SK-N-SH (cell line): Measurements from ENCODE around the gene TULP1. TPM values are rescaled to one million over a fixed set of nuclear protein-coding genes. Genes with fewer than 3 reads are reported as not detected.
A peak's percentile ranks its signal among the peaks of the same experiment; 100 is the strongest.

Experiments
- CTCF ChIA-PET: fragments of 300-600, 350-600 bp; formaldehyde crosslinking; extraction: SDS; loops from one replicate; lab custom pipeline; 2021; lab: Yijun Ruan, JAX
- POLR2A ChIA-PET: fragments of 350-600 bp; sonication (Branson Sonifier 250); formaldehyde crosslinking; extraction: SDS; loops from one replicate; lab custom pipeline; 2020; ENCODE audit warnings: antibody characterized with exemption, inconsistent platforms; lab: Yijun Ruan, JAX
- DNase-seq: peaks from one replicate; pipeline ENCODE4 v3.0.0; 2012
- H2AFZ ChIP-seq: fragments of 200-600 bp; sonication (generic); 2 replicates; pipeline ENCODE4 v1.8.1; 2016; ENCODE audit warnings: antibody characterized with exemption, mild to moderate bottlenecking, low read depth
- H3F3A ChIP-seq: fragments of 200-600 bp; sonication (generic); replicated peaks from 2 replicates; pipeline ENCODE3; 2016; ENCODE audit warnings: antibody characterized with exemption, mild to moderate bottlenecking; ENCODE audit not compliant: insufficient read depth
- H3K27ac ChIP-seq, 2 experiments: fragments of 200-500 bp in 1 of 2; fragments of 200-600 bp in 1 of 2; sonication (Bioruptor generic) in 1 of 2; sonication (generic), shearing (Covaris generic) in 1 of 2; 2 replicates each; pipeline versions ENCODE4 v1.5.1 to v1.6.1; 2014 to 2016; ENCODE audit warnings: low read depth in 2 of 2, inconsistent platforms in 1 of 2, low read length in 1 of 2, mild to moderate bottlenecking in 1 of 2, mixed read lengths in 1 of 2
- H3K27me3 ChIP-seq: fragments of 200-600 bp; sonication (generic), shearing (Covaris generic); 2 replicates; pipeline ENCODE4 v1.6.1; 2016; ENCODE audit warnings: mixed run types; ENCODE audit not compliant: insufficient read depth
- H3K36me3 ChIP-seq, 2 experiments: fragments of 200-500 bp in 1 of 2; fragments of 200-600 bp in 1 of 2; sonication (Bioruptor generic) in 1 of 2; sonication (generic) in 1 of 2; replicated peaks in 1 of 2; 2 replicates each; pipeline versions ENCODE3 to v1.5.1; 2014 to 2016; ENCODE audit warnings: low read length in 1 of 2, mild to moderate bottlenecking in 1 of 2; ENCODE audit not compliant: insufficient read depth in 2 of 2, control insufficient read depth in 1 of 2
- H3K4me1 ChIP-seq, 2 experiments: fragments of 200-500 bp in 1 of 2; fragments of 200-600 bp in 1 of 2; sonication (Bioruptor generic) in 1 of 2; sonication (generic), shearing (Covaris generic) in 1 of 2; 2 replicates each; pipeline versions ENCODE4 v1.5.1 to v1.6.1; 2014 to 2016; ENCODE audit warnings: low read depth in 1 of 2, low read length in 1 of 2, mixed run types in 1 of 2; ENCODE audit not compliant: insufficient read depth in 2 of 2, control insufficient read depth in 1 of 2
- H3K4me2 ChIP-seq: fragments of 200-600 bp; sonication (generic), shearing (Covaris generic); 2 replicates; pipeline ENCODE4 v1.6.1; 2017; ENCODE audit warnings: mixed run types
- H3K4me3 ChIP-seq, 2 experiments: fragments of 200-500 bp in 1 of 2; fragments of 200-600 bp in 1 of 2; sonication (Bioruptor generic) in 1 of 2; sonication (generic), shearing (Covaris generic) in 1 of 2; 2 replicates each; pipeline versions ENCODE4 v1.5.1 to v1.8.1; 2014 to 2016; ENCODE audit warnings: low read depth in 2 of 2, inconsistent platforms in 1 of 2, low read length in 1 of 2, mild to moderate bottlenecking in 1 of 2, mixed read lengths in 1 of 2, moderate library complexity in 1 of 2
- H3K79me2 ChIP-seq: fragments of 200-600 bp; sonication (generic); 2 replicates; pipeline ENCODE4 v1.8.1; 2017; ENCODE audit warnings: mild to moderate bottlenecking; ENCODE audit not compliant: insufficient read depth
- H3K9ac ChIP-seq: fragments of 200-600 bp; sonication (generic); 2 replicates; pipeline ENCODE4 v1.6.1; 2017; ENCODE audit warnings: mixed run types
- H3K9me2 ChIP-seq: fragments of 200-600 bp; sonication (generic); 2 replicates; pipeline ENCODE4 v1.6.1; 2017; ENCODE audit warnings: mixed run types
- H3K9me3 ChIP-seq: fragments of 200-600 bp; sonication (generic); 2 replicates; pipeline ENCODE4 v1.6.1; 2017; ENCODE audit warnings: mixed run types, mild to moderate bottlenecking, moderate library complexity
- H4K20me1 ChIP-seq: fragments of 200-600 bp; sonication (generic); 2 replicates; pipeline ENCODE4 v1.6.1; 2017; ENCODE audit warnings: mild to moderate bottlenecking, mixed run types; ENCODE audit not compliant: insufficient read depth
- EP300 ChIP-seq, 2 experiments: IDR thresholded peaks; 2 replicates each; pipeline versions ENCODE4 v1.4.0 to v1.6.1; 2012; ENCODE audit warnings: borderline replicate concordance in 1 of 2, low read depth in 1 of 2, low read length in 1 of 2
- EZH2phosphoT487 ChIP-seq: fragments of 200-600 bp; sonication (generic); IDR thresholded peaks from 2 replicates; pipeline ENCODE4 v1.6.1; 2017; ENCODE audit warnings: low read depth, mixed run types, mild to moderate bottlenecking, antibody characterized with exemption, moderate library complexity, borderline replicate concordance
- FOSL2 ChIP-seq: IDR thresholded peaks from 2 replicates; pipeline ENCODE4 v1.4.0; 2012; ENCODE audit warnings: low read depth, mild to moderate bottlenecking, moderate library complexity, borderline replicate concordance
- GABPA ChIP-seq: IDR thresholded peaks from 2 replicates; pipeline ENCODE4 v1.4.0; 2012; ENCODE audit warnings: low read depth, mild to moderate bottlenecking
- JUND ChIP-seq: IDR thresholded peaks from 2 replicates; pipeline ENCODE4 v1.4.0; 2012
- MEF2A ChIP-seq: IDR thresholded peaks from 2 replicates; pipeline ENCODE4 v1.4.0; 2012; ENCODE audit warnings: low read depth, borderline replicate concordance
- NFIC ChIP-seq: IDR thresholded peaks from 2 replicates; pipeline ENCODE4 v1.4.0; 2012; ENCODE audit warnings: borderline replicate concordance
- NRF1 ChIP-seq: IDR thresholded peaks from 2 replicates; pipeline ENCODE4 v1.6.1; 2012; ENCODE audit warnings: low read depth, mild to moderate bottlenecking, low read length
- POLR2AphosphoS5 ChIP-seq: IDR thresholded peaks from 2 replicates; pipeline ENCODE4 v1.6.1; 2012; ENCODE audit warnings: low read depth, low read length
- SIN3A ChIP-seq: IDR thresholded peaks from 2 replicates; pipeline ENCODE4 v1.6.1; 2012; ENCODE audit warnings: low read depth, mild to moderate bottlenecking, low read length, moderate library complexity, borderline replicate concordance
- TCF12 ChIP-seq: IDR thresholded peaks from 2 replicates; pipeline ENCODE4 v1.4.0; 2012
- WGBS: methylation state at CpG from one replicate; pipeline ENCODE4 v1.1.6; 2017; ENCODE audit warnings: low lambda C conversion rate; 5-methylcytosine and 5-hydroxymethylcytosine counted together
- polyA plus RNA-seq, 3 experiments: library from polyadenylated mRNA; depleted of rRNA; stranded (reverse); fragments of >200 nt; gene quantifications; 2 replicates each; pipeline ENCODE4 v1.2.3, GENCODE V29; 2012
- TF ChIP-seq, protein P1 (sequence below): fragments of 200-600 bp; sonication (generic); IDR thresholded peaks from 2 replicates; pipeline ENCODE4 v1.6.1; 2017; ENCODE audit warnings: antibody characterized with exemption, mild to moderate bottlenecking, moderate library complexity
- TF ChIP-seq, protein P2 (sequence below): fragments of 150-350 bp; IDR thresholded peaks from 2 replicates; pipeline ENCODE4 v1.6.1; 2017; ENCODE audit warnings: antibody characterized with exemption, low read length, low read depth, borderline replicate concordance
- TF ChIP-seq, protein P3 (sequence below): fragments of 150-350 bp; IDR thresholded peaks from 2 replicates; pipeline ENCODE4 v1.6.1; 2016; ENCODE audit warnings: mild to moderate bottlenecking, low read depth, low read length

The TULP1 gene
- polyA plus RNA-seq, 1 of the 3 experiments (the other 2 are of a cell fraction): not detected

DNA sequence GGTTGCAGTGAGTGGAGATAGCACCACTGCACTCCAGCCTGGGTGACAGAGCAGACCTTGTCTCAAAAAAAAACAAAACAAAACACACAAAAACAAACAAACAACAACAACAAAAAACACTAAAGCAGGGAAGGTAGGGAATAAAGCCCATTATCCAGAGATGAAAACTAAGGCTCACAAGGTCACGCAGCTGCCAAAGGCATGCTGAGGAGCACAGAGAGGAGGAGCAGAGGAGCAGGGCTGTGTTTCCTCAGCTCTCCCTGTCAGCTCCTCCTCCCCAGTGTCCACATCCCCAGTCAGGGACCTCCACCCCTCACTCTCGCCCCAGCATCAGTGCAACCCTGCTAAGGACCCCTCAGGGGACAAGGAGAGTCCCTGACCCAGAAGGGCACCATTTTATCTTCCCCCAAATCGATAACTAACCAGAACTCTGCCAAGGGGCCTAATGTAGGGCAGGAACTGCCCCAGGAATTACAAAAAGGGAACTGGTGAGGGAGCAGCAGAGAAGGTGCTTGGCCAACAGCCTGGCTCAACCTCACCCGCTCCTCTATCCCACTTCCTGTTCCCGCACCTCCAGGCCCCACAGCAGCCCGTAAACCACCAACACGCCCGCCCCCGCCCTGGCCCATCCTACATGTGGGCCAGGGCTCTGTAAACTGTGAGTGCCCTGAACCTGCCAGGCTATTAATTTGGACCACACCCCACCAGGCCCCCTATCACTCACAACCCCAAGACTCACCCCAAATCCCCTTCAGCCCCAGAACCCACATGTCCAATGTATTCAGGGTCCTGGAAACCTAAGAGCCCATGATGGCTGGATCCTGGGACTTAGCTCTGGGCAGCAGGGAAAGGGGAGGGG is 24.8 kb downstream of the TULP1 start:
- H3K27me3 ChIP-seq: no peaks in the 10 kb centered on the region
- no peaks in the 10 kb centered on the region for H3K9me2 ChIP-seq
- no peaks in the 10 kb centered on the region for H3K36me3 ChIP-seq
- ChIA-PET POLR2A (interaction anchor here (0.5 to 1.1 kb wide), 2 partner anchors 9 to 14 kb away, joined by 3 read pairs; partner anchors contain the start of gene TEAD3), CTCF (interaction anchor here (1.2 kb wide), 2 partner anchors 21 to 144 kb away, joined by 3 read pairs; no protein-coding TSS in a partner anchor)
- peaks cover 19% of the 10 kb centered on the region; the same call in 1 of the 2 replicates for H3K79me2 ChIP-seq
- peak; percentile 74 for DNase-seq
- H3K4me2 ChIP-seq: no peak overlapping the region
- H3K4me3 ChIP-seq: no peak overlapping the region
- H4K20me1 ChIP-seq: peaks cover 10% of the 10 kb centered on the region; the same call in 1 of the 2 replicates
- no peaks in the 10 kb centered on the region for H3K9me3 ChIP-seq
- peak overlapping the region in 1 of 2 experiments; percentile 18; a peak in 1 of 4 replicates for H3K27ac ChIP-seq
- TF ChIP-seq JUND (no peak), EP300 (IDR thresholded peaks at IDR 0.05; ENCODE audit: borderline replicate concordance in 1 of 2, low read depth in 1 of 2, low read length in 1 of 2) (peak in 1 of 2 experiments; percentile 23; a peak in 1 of 4 replicates), POLR2AphosphoS5 (no peak), NFIC (no peak), MEF2A (no peak), FOSL2 (no peak)
- TF ChIP-seq, protein P1, sequence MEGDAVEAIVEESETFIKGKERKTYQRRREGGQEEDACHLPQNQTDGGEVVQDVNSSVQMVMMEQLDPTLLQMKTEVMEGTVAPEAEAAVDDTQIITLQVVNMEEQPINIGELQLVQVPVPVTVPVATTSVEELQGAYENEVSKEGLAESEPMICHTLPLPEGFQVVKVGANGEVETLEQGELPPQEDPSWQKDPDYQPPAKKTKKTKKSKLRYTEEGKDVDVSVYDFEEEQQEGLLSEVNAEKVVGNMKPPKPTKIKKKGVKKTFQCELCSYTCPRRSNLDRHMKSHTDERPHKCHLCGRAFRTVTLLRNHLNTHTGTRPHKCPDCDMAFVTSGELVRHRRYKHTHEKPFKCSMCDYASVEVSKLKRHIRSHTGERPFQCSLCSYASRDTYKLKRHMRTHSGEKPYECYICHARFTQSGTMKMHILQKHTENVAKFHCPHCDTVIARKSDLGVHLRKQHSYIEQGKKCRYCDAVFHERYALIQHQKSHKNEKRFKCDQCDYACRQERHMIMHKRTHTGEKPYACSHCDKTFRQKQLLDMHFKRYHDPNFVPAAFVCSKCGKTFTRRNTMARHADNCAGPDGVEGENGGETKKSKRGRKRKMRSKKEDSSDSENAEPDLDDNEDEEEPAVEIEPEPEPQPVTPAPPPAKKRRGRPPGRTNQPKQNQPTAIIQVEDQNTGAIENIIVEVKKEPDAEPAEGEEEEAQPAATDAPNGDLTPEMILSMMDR: no peak
- TF ChIP-seq, protein P2, sequence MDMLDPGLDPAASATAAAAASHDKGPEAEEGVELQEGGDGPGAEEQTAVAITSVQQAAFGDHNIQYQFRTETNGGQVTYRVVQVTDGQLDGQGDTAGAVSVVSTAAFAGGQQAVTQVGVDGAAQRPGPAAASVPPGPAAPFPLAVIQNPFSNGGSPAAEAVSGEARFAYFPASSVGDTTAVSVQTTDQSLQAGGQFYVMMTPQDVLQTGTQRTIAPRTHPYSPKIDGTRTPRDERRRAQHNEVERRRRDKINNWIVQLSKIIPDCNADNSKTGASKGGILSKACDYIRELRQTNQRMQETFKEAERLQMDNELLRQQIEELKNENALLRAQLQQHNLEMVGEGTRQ: no peak
- H3K9ac ChIP-seq: no peak overlapping the region
- 58% methylated on average over 9 of the region's 9 CpGs for WGBS
- H3F3A ChIP-seq: peaks cover 2% of the 10 kb centered on the region
- H3K4me1 ChIP-seq: peaks cover 31 to 35% of the 10 kb centered on the region in 2 experiments; a peak in 2 of 4 replicates
- H2AFZ ChIP-seq: no peak overlapping the region

DNA sequence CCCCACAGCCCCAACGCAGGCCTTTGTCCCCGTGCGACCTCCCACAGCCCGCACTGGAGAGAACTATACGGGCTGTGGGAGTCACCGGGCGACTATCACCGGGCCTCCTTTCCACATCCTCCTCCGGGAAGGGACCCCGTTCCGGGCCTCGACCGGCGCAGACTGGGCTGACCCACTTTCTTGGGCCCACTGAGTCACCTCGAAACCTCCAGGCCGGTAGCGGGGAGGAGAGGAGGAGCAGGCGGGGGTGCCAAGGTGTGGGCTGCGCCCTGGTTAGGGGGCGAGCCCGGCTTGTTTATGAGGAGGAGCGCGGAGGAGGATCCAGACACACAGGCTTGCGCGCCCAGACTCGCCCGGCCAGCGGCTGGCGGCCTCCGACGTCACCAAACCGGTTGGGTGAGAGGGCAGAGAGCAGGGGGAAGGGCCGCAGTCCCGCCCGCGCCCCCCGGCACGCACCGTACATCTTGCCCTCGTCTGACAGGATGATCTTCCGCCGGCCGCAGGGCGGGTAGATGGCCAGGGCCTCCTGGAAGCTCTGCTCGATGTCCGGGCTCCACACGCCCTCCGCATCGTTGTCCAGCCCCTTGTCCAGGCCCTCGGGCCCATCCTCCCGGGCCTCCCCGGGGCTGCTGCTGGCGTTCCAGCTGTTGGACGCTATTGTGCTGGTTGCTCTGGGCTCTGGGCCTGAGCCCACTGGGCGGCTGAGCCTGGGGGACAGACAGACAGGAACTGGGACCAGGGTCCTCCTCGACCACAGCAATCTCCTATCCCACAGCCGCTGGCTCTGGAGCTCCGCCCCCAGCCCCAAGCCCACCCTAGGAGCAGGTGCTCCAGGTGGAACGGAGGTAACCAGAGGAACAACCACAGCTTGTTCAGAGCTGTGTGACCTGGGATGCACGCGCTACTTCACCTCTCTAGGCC is 26.4 kb downstream of the TULP1 start:
- H3K4me1 ChIP-seq: peaks cover 19 to 22% of the 10 kb centered on the region in 2 experiments; a peak in 2 of 4 replicates
- peak; percentile 25 for DNase-seq
- peaks cover 19% of the 10 kb centered on the region; the same call in 1 of the 2 replicates for H3K79me2 ChIP-seq
- 92% methylated on average over 32 of the region's 61 CpGs for WGBS
- H3K9me3 ChIP-seq: no peaks in the 10 kb centered on the region
- CTCF ChIA-PET: interaction anchor here (0.8 to 1.5 kb wide), 2 partner anchors 37 kb away, joined by 3 read pairs; no protein-coding TSS in a partner anchor
- H3K9ac ChIP-seq: no peak overlapping the region
- no peak overlapping the region for H3K4me2 ChIP-seq
- peaks cover 2% of the 10 kb centered on the region for H3F3A ChIP-seq
- H3K4me3 ChIP-seq: no peak overlapping the region
- H3K27ac ChIP-seq: no peak overlapping the region
- H3K27me3 ChIP-seq: no peaks in the 10 kb centered on the region
- H3K36me3 ChIP-seq: no peaks in the 10 kb centered on the region
- H2AFZ ChIP-seq: no peak overlapping the region
- TF ChIP-seq MEF2A (no peak), NRF1 (no peak), EZH2phosphoT487 (no peak), TCF12 (no peak), GABPA (no peak), SIN3A (no peak)
- TF ChIP-seq, protein P3, sequence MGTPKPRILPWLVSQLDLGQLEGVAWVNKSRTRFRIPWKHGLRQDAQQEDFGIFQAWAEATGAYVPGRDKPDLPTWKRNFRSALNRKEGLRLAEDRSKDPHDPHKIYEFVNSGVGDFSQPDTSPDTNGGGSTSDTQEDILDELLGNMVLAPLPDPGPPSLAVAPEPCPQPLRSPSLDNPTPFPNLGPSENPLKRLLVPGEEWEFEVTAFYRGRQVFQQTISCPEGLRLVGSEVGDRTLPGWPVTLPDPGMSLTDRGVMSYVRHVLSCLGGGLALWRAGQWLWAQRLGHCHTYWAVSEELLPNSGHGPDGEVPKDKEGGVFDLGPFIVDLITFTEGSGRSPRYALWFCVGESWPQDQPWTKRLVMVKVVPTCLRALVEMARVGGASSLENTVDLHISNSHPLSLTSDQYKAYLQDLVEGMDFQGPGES: no peak
- POLR2A ChIA-PET: interaction anchor here (0.9 kb wide), 2 partner anchors 10 to 13 kb away, joined by 4 to 5 read pairs; no protein-coding TSS in a partner anchor
- peaks cover 2% of the 10 kb centered on the region; the same call in 1 of the 2 replicates for H4K20me1 ChIP-seq
- no peaks in the 10 kb centered on the region for H3K9me2 ChIP-seq
